ENCODE data around the gene KIF5C. TPM values are rescaled to one million over a fixed set of nuclear protein-coding genes. Genes with fewer than 3 reads are reported as not detected.

The KIF5C gene
- total RNA-seq, 1 donor from 2014 or later, result 0.49 TPM

DNA sequence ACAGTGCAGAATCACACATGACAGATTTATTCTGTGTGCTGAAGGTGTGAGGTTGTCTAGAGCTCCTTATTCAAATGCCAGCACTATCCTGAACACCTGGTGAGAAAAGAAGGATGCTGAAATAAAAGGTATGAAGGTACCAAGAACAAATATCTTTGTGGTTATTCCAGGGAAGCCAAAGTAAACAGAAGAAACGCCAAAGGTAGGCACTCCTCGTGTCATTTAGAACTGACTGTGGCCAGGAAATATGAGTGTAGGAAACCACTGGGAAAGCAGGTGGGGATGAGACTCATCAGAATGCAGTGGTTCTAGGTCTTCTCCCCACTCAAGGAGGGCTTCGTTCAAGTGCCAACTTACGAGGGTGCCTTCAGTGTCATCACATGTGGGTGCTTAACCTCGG, 80.8 kb downstream of the KIF5C start:
- Histone ChIP-seq H3K4me1 (no peaks in the 10 kb centered on the region), H3K9me3 (no peaks in the 10 kb centered on the region), H3K4me3 (no peak overlapping the region), H3K27me3 (no peaks in the 10 kb centered on the region), H3K27ac (no peak overlapping the region), H3K36me3 (no peaks in the 10 kb centered on the region)
- ATAC-seq, result peak; percentile 43
- DNase-seq, result no peak
- intact Hi-C loops (cut with DNase I), result no loop called here
- TF ChIP-seq, protein P1, sequence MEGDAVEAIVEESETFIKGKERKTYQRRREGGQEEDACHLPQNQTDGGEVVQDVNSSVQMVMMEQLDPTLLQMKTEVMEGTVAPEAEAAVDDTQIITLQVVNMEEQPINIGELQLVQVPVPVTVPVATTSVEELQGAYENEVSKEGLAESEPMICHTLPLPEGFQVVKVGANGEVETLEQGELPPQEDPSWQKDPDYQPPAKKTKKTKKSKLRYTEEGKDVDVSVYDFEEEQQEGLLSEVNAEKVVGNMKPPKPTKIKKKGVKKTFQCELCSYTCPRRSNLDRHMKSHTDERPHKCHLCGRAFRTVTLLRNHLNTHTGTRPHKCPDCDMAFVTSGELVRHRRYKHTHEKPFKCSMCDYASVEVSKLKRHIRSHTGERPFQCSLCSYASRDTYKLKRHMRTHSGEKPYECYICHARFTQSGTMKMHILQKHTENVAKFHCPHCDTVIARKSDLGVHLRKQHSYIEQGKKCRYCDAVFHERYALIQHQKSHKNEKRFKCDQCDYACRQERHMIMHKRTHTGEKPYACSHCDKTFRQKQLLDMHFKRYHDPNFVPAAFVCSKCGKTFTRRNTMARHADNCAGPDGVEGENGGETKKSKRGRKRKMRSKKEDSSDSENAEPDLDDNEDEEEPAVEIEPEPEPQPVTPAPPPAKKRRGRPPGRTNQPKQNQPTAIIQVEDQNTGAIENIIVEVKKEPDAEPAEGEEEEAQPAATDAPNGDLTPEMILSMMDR (IDR thresholded peaks at IDR 0.05), result no peak

DNA sequence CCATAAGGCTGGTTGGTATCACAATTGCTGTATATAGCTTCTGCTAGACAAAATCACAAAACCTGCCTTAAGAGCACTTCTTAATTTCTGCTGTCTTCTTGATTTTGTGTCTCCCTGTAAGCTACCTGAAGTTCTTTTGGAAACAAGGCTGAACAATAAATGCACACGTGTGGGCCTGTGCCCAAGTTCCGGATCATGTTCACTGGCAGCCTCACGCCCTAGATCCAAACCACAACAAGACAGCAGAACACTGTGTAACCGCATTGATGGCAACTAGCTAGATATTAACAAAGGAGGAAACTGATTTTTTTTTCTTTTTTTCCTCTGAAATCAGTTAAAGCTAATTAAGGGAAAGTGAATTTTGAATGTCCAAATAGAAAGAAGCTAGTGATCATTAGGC, 82.0 kb downstream of the KIF5C start:
- ATAC-seq, result no peak
- no peaks in the 10 kb centered on the region for H3K9me3 ChIP-seq

DNA sequence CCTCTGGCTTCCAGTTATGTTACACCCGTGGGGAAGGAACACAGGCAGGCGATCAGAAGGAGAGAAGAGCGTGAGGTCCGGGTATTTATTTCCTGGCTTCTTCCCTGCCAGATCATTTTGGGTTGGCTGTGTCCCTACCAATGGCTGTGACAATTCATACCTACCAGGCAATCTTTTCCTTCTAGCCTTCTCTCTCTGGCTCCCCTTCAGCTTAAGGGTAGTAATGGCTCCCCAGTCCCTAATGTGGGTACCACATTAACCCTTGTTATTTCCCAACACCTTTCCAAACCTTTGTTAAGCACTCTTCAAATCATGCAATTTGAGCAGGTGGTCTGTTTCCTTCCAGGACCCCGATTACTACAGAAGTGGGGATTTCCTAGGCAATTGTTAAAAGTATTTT, 84.7 kb downstream of the KIF5C start:
- intact Hi-C loops (cut with DNase I), result no loop called here
- H3K4me3 ChIP-seq, result no peak overlapping the region
- no peak for ATAC-seq

More for the DNA sequence above, 82.0 kb downstream of the KIF5C start:
- H3K36me3 ChIP-seq, result no peaks in the 10 kb centered on the region
- no peak overlapping the region for H3K4me3 ChIP-seq
- H3K4me1 ChIP-seq, result no peaks in the 10 kb centered on the region
- DNase-seq, result no peak
- H3K27ac ChIP-seq, result no peak overlapping the region
- TF ChIP-seq, protein P1 (IDR thresholded peaks at IDR 0.05), result no peak
- H3K27me3 ChIP-seq, result no peaks in the 10 kb centered on the region
- intact Hi-C loops (cut with DNase I), result no loop called here

DNA sequence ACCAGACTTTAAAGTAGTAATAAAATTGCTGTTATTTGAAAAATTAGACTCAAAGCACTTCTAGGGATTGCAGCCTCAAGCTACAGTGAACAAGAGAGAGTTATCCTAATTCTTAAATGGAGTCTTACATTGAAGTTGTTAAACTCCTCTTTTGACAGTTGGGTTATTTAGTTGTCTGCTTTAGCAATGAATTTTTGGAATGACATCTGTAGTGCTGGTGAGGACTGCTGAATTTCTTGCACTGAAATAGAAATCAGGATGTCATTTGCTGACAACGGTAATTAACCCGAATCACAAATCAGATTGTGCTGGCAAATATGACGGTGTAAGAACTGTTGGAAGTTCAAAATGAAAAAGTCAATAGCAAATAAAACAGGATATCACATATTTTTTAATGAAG, 85.5 kb downstream of the KIF5C start:
- H3K4me1 ChIP-seq, result no peaks in the 10 kb centered on the region
- H3K27ac ChIP-seq, result no peak overlapping the region
- TF ChIP-seq, protein P1 (IDR thresholded peaks at IDR 0.05), result no peak
- no peaks in the 10 kb centered on the region for H3K9me3 ChIP-seq
- no peaks in the 10 kb centered on the region for H3K36me3 ChIP-seq
- ATAC-seq (no peak), DNase-seq (no peak)
- no peaks in the 10 kb centered on the region for H3K27me3 ChIP-seq
- no peak overlapping the region for H3K4me3 ChIP-seq
- intact Hi-C loops (cut with DNase I), result no loop called here

More for the DNA sequence above, 84.7 kb downstream of the KIF5C start:
- Histone ChIP-seq H3K9me3 (no peaks in the 10 kb centered on the region), H3K27me3 (no peaks in the 10 kb centered on the region), H3K27ac (no peak overlapping the region), H3K36me3 (no peaks in the 10 kb centered on the region), H3K4me1 (no peaks in the 10 kb centered on the region)
- DNase-seq, result no peak
- TF ChIP-seq, protein P1 (IDR thresholded peaks at IDR 0.05), result no peak

DNA sequence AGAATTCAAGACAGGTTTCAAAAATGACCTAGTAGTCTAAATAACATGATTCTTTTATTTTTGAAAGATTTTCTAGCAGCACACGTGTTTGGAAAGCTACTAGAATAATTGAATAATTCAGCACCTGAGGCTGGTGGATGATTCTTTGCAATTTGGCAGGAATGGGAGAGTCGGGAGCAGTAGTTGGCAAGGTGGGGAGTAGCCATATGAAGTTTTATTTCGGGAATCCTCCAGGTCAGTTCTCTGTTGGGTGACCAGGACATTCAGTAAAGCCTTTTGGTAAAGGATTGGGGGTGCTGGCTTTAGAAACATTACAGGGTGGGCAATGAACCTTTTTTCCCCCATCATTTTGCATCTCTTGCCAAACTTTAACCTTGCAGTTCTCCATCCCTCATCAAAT, 88.4 kb downstream of the KIF5C start:
- H3K27ac ChIP-seq, result no peak overlapping the region
- intact Hi-C loops (cut with DNase I), result no loop called here
- DNase-seq, result no peak
- no peaks in the 10 kb centered on the region for H3K36me3 ChIP-seq
- H3K4me3 ChIP-seq, result no peak overlapping the region
- no peak for ATAC-seq
- TF ChIP-seq, protein P1 (IDR thresholded peaks at IDR 0.05), result no peak
- peaks cover 7% of the 10 kb centered on the region for H3K4me1 ChIP-seq
- no peaks in the 10 kb centered on the region for H3K9me3 ChIP-seq
- no peaks in the 10 kb centered on the region for H3K27me3 ChIP-seq
